Measurements from ENCODE around the gene HDAC3. TPM values are rescaled to one million over a fixed set of nuclear protein-coding genes. Genes with fewer than 3 reads are reported as not detected.

The HDAC3 gene
- total and polyA plus RNA-seq, 11 donors, result 24.5 to 39.0 (median 32.3) TPM

DNA sequence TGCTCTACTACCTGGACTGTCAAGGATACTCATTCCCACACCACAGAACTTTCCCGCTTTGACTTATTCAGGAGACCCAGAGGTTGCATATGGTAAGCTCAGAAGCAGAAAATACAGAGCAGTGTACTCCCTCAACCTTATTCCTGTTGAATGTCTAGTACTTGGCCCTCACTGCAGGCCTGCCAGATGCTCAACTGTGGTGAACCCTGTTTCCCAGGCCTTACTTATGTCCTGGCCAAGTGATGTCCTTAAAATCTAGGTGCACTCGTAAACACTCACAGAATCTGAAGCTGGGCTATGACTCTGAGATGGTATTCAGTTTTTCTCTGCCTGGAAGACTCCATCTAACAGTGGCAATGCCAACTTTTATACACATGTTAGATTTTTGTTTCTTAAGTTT, 38.8 kb downstream of the HDAC3 start:
- Histone ChIP-seq H3K4me3 (no peak overlapping the region), H3K36me3 (peaks cover 0 to 15% (median 3%) of the 10 kb centered on the region in 9 donors), H3K27me3 (no peaks in the 10 kb centered on the region), H3K4me1 (peaks cover 0 to 52% (median 27%) of the 10 kb centered on the region in 12 donors), H3K27ac (peak overlapping the region in 11 of 12 donors; percentile 41 to 91 (median 80)), H3K9me3 (peaks cover 0 to 12% (median 0%) of the 10 kb centered on the region in 12 donors)
- TF ChIP-seq, protein P1, sequence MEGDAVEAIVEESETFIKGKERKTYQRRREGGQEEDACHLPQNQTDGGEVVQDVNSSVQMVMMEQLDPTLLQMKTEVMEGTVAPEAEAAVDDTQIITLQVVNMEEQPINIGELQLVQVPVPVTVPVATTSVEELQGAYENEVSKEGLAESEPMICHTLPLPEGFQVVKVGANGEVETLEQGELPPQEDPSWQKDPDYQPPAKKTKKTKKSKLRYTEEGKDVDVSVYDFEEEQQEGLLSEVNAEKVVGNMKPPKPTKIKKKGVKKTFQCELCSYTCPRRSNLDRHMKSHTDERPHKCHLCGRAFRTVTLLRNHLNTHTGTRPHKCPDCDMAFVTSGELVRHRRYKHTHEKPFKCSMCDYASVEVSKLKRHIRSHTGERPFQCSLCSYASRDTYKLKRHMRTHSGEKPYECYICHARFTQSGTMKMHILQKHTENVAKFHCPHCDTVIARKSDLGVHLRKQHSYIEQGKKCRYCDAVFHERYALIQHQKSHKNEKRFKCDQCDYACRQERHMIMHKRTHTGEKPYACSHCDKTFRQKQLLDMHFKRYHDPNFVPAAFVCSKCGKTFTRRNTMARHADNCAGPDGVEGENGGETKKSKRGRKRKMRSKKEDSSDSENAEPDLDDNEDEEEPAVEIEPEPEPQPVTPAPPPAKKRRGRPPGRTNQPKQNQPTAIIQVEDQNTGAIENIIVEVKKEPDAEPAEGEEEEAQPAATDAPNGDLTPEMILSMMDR (IDR thresholded peaks at IDR 0.05), result no peak
- TF ChIP-seq POLR2A (IDR thresholded peaks at IDR 0.05), result no peak
- intact Hi-C loops (cut with DNase I), result no loop called here
- WGBS, 4 donors, result 81 to 84% (median 84%) methylated on average over 2 of the region's 2 CpGs
- no peak for DNase-seq
- ATAC-seq, result peak; percentile 36 to 68 (median 47)

DNA sequence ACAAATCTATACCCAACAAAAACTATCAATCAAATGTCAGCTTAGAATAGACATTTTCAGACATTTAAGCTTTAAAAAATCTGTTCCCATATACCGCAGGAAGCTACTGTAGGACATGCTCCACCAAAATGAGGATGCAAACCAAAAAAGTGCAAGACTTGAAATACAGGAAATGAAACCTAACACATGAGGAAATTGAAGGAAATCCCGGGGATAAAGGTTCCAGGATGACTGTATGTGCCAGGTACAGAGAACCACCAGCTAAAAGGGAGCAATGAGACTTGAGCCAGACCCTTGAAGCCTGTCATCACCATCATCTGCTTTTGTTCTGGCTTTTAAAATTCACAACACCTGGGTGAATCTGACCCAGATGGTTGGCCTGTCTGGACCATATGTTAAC, 39.3 kb downstream of the HDAC3 start:
- intact Hi-C loops (cut with DNase I), result no loop called here
- H3K4me1 ChIP-seq, result peaks cover 0 to 52% (median 29%) of the 10 kb centered on the region in 12 donors
- WGBS, 4 donors, result 55 to 68% (median 66%) methylated on average over 2 of the region's 2 CpGs
- DNase-seq (no peak), ATAC-seq (no peak)
- peak overlapping the region in 10 of 12 donors; percentile 18 to 91 (median 82) for H3K27ac ChIP-seq
- H3K4me3 ChIP-seq, result no peak overlapping the region
- H3K36me3 ChIP-seq, result peaks cover 0 to 15% (median 3%) of the 10 kb centered on the region in 9 donors
- peaks cover 0 to 12% (median 0%) of the 10 kb centered on the region in 12 donors for H3K9me3 ChIP-seq
- H3K27me3 ChIP-seq, result no peaks in the 10 kb centered on the region
- no peak for TF ChIP-seq POLR2A (IDR thresholded peaks at IDR 0.05)
- TF ChIP-seq, protein P1 (IDR thresholded peaks at IDR 0.05), result no peak

DNA sequence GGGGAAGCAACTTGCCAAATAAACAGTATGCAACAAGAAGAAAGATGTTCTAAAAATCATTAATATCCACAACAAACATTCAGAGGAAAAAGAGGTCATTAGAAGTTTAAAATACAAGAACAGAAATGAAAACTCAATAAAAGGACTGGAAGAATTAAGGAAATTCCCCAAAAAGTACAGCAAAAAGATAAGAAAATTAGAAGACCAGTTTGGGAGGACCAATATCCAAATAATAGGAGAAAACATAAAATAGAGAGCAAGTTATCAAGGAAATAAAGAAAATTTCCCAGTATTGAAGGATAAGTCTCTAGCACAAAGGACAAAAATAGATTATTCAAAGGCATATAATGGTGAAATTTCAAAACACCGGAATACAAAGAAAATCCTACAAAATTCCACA, 39.8 kb downstream of the HDAC3 start:
- DNase-seq, result no peak
- Histone ChIP-seq H3K27ac (peak overlapping the region in 4 of 12 donors; percentile 80 to 91 (median 82)), H3K36me3 (peaks cover 0 to 15% (median 3%) of the 10 kb centered on the region in 9 donors), H3K4me3 (no peak overlapping the region), H3K9me3 (peaks cover 0 to 12% (median 0%) of the 10 kb centered on the region in 12 donors), H3K27me3 (no peaks in the 10 kb centered on the region), H3K4me1 (peaks cover 0 to 54% (median 31%) of the 10 kb centered on the region in 12 donors)
- TF ChIP-seq POLR2A (IDR thresholded peaks at IDR 0.05), result no peak
- TF ChIP-seq, protein P1 (IDR thresholded peaks at IDR 0.05), result no peak
- intact Hi-C loops (cut with DNase I), result no loop called here
- WGBS, 4 donors, result 92 to 100% (median 98%) methylated on average over 1 of the region's 1 CpG
- no peak for ATAC-seq

DNA sequence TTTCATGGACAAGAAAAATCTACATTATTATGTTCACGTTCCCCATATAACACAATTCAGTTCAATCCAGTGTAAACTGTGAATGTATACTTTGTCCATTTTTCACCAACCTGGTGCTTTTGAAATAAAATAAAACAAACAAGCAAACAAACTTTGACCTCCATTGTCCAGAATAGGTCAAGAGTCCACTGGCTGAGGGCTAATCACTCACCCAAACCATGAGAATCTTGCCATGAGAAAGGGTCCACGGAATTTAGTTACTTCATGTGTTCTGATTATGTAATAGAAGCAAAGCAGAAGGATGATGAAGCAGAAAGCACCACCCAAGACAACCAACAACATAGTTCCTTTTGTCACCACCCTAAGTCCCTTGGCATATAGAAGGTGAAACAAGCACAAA, 46.5 kb downstream of the HDAC3 start:
- TF ChIP-seq, protein P1 (IDR thresholded peaks at IDR 0.05), result no peak
- no peak for TF ChIP-seq POLR2A (IDR thresholded peaks at IDR 0.05)
- ATAC-seq (peak in 1 of 4 donors; percentile 38), DNase-seq (no peak)
- H3K36me3 ChIP-seq, result peaks cover under 1 to 49% (median 22%) of the 10 kb centered on the region in 9 donors
- H3K4me1 ChIP-seq, result peaks cover 0 to 27% (median 8%) of the 10 kb centered on the region in 12 donors
- WGBS, 4 donors, result 85 to 93% (median 87%) methylated on average over 2 of the region's 2 CpGs
- H3K27ac ChIP-seq, result no peak overlapping the region
- no peaks in the 10 kb centered on the region for H3K27me3 ChIP-seq
- intact Hi-C loops (cut with DNase I), result no loop called here
- no peak overlapping the region for H3K4me3 ChIP-seq
- H3K9me3 ChIP-seq, result no peaks in the 10 kb centered on the region

All from heart left ventricle (tissue), 16 donors.